A549 treated with GW870086 at 1 μM for 4 hours (cell line): ENCODE results near the gene SPACDR. TPM values are rescaled to one million over a fixed set of nuclear protein-coding genes. Genes with fewer than 3 reads are reported as not detected.

Experiments used
- total RNA-seq: library from RNA; stranded (reverse); fragments of 200-300 nt; extraction: Qiagen RNA extraction; gene quantifications from 5 replicates; pipeline ENCODE4 v1.2.3, GENCODE V29; 2022; ENCODE audit warnings: low read depth

SPACDR gene, protein sequence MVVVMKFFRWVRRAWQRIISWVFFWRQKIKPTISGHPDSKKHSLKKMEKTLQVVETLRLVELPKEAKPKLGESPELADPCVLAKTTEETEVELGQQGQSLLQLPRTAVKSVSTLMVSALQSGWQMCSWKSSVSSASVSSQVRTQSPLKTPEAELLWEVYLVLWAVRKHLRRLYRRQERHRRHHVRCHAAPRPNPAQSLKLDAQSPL
- 0.65 to 1.3 TPM (median 0.70 TPM) in 5 replicates for total RNA-seq

GRCh38 chr7:100464210-100464660, at the start of gene SPACDR:
Gene SPACDR (minus strand): TSS chr7:100464260. CDS start chr7:100464025, 235 bp downstream.

GRCh38 chr7:100483722-100484672, 19.9 kb upstream of the SPACDR start, which contains the start of gene NYAP1:
Gene NYAP1 (plus strand): TSS chr7:100483927. CDS start chr7:100485312, 1,385 bp downstream.

GRCh38 chr7:100478958-100479660, 15.0 kb upstream of the SPACDR start, which contains the start of gene TSC22D4:
Gene TSC22D4 (minus strand): TSS chr7:100479214. CDS start chr7:100478038, 1,176 bp downstream.

DNA sequence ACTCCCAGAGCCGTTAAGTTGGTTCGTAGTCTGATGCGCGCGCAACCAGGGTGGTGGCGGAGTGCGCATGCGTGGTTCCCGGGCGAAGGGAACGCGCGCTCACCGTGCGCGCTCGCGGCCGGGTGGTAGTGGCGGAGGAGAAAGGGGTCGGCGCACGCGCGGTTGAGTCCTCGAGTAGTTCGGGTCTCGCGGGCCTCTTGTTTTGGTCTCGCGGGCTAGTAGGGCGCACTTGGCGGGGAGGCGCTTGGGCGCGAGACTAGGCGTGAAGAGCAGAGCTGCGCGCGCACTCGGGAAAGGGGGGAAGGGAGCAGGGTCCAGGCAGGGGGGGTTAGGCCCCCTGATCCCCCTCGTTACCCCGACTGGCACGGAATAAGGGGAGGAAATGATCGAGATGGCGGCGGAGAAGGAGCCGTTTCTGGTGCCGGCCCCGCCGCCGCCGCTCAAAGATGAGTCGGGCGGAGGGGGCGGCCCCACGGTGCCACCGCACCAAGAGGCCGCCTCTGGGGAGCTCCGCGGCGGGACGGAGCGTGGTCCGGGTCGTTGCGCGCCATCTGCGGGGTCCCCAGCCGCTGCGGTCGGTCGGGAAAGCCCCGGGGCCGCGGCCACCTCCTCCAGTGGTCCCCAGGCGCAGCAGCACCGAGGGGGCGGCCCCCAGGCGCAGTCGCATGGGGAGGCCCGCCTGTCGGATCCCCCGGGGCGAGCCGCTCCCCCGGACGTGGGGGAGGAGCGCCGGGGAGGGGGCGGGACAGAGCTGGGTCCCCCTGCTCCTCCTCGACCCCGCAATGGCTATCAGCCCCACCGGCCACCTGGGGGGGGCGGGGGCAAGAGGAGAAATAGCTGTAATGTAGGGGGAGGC, 34.2 kb downstream of the SPACDR start, which contains the start of gene MEPCE:
Gene MEPCE, plus strand, starts transcription at position 195 of the 856 bp plus-strand sequence. Its CDS starts 188 bp downstream, at position 383.

GRCh38 chr7:100428199-100428966, 35.7 kb downstream of the SPACDR start, which contains the start of gene ZCWPW1:
Gene ZCWPW1 (minus strand): TSS chr7:100428703. CDS start chr7:100420649, 8,054 bp downstream.

Other genes with a start within 250 kb of the SPACDR start
- gene PVRIG, start 244.3 kb downstream of the SPACDR start, total RNA-seq, result 0.08 TPM in 1 of 5 replicates, not detected in the others
- not detected in 5 replicates for gene SPDYE3, start 156.6 kb downstream of the SPACDR start, total RNA-seq
- gene PILRB, start 106.1 kb downstream of the SPACDR start, total RNA-seq, result 24.0 to 30.9 TPM (median 29.5 TPM) in 5 replicates
- gene PILRA, start 90.8 kb downstream of the SPACDR start, total RNA-seq, result 3.5 to 6.3 TPM (median 5.6 TPM) in 5 replicates
- 1.1 to 1.6 TPM (median 1.2 TPM) in 5 replicates for gene ZCWPW1, start 35.6 kb downstream of the SPACDR start, total RNA-seq
- 32.4 to 45.9 TPM (median 39.6 TPM) in 5 replicates for gene MEPCE, start 34.4 kb downstream of the SPACDR start, total RNA-seq
- gene PPP1R35, start 27.8 kb downstream of the SPACDR start, total RNA-seq, result 38.1 to 56.4 TPM (median 50.9 TPM) in 5 replicates
- 37.3 to 47.4 TPM (median 46.6 TPM) in 5 replicates for gene TSC22D4, start 15.0 kb upstream of the SPACDR start, total RNA-seq
- 2.8 to 3.5 TPM (median 3.3 TPM) in 5 replicates for gene NYAP1, start 19.7 kb upstream of the SPACDR start, total RNA-seq
- gene AGFG2, start 74.9 kb upstream of the SPACDR start, total RNA-seq, result 16.6 to 27.4 TPM (median 25.2 TPM) in 5 replicates
- gene SAP25, start 109.6 kb upstream of the SPACDR start, total RNA-seq, result 0.24 to 0.64 TPM (median 0.50 TPM) in 5 replicates
- 12.2 to 17.6 TPM (median 15.0 TPM) in 5 replicates for gene LRCH4, start 121.9 kb upstream of the SPACDR start, total RNA-seq
- 0.15 to 0.51 TPM (median 0.34 TPM) in 5 replicates for gene FBXO24, start 122.1 kb upstream of the SPACDR start, total RNA-seq
- gene PCOLCE, start 138.1 kb upstream of the SPACDR start, total RNA-seq, result 8.2 to 11.8 TPM (median 9.0 TPM) in 5 replicates
- gene MOSPD3, start 148.3 kb upstream of the SPACDR start, total RNA-seq, result 18.2 to 22.7 TPM (median 20.0 TPM) in 5 replicates
- gene TFR2, start 177.3 kb upstream of the SPACDR start, total RNA-seq, result 1.9 to 3.3 TPM (median 2.7 TPM) in 5 replicates
- not detected in 5 replicates for gene ACTL6B, start 192.2 kb upstream of the SPACDR start, total RNA-seq
- gene GNB2, start 209.5 kb upstream of the SPACDR start, total RNA-seq, result 178 to 259 TPM (median 248 TPM) in 5 replicates
- 11.4 to 18.2 TPM (median 17.6 TPM) in 5 replicates for gene GIGYF1, start 230.0 kb upstream of the SPACDR start, total RNA-seq
- 80.2 to 95.5 TPM (median 88.2 TPM) in 5 replicates for gene POP7, start 241.9 kb upstream of the SPACDR start, total RNA-seq